Loucy (cell line): Measurements from ENCODE around the gene BIK.
A peak's percentile ranks its signal among the peaks of the same experiment; 100 is the strongest.

ENCODE experiments used
- H2AFZ ChIP-seq: fragments of 200-600 bp; sonication (generic); 2 replicates; pipeline ENCODE4 v1.6.0; 2016; ENCODE audit warnings: antibody characterized with exemption, mild to moderate bottlenecking, low read length, moderate library complexity
- H3F3A ChIP-seq: fragments of 200-600 bp; 2 replicates; pipeline ENCODE4 v1.6.0; 2016; ENCODE audit warnings: antibody characterized with exemption, low read depth, mild to moderate bottlenecking
- H3K27me3 ChIP-seq: fragments of 200-600 bp; sonication (generic); 2 replicates; pipeline ENCODE4 v1.6.1; 2014; ENCODE audit warnings: low read length, mild to moderate bottlenecking; ENCODE audit not compliant: insufficient read depth, poor library complexity, severe bottlenecking
- H3K36me3 ChIP-seq: fragments of 200-600 bp; sonication (generic); 2 replicates; pipeline ENCODE4 v1.6.1; 2016; ENCODE audit warnings: low read length; ENCODE audit not compliant: insufficient read depth
- H3K4me1 ChIP-seq: fragments of 200-600 bp; sonication (generic); 2 replicates; pipeline ENCODE4 v1.5.1; 2014; ENCODE audit warnings: low read length, mild to moderate bottlenecking; ENCODE audit not compliant: insufficient read depth, poor library complexity, severe bottlenecking
- H3K4me2 ChIP-seq: fragments of 200-600 bp; sonication (generic); 2 replicates; pipeline ENCODE4 v1.6.0; 2014; ENCODE audit warnings: antibody characterized with exemption, low read length, low read depth, mild to moderate bottlenecking; ENCODE audit not compliant: poor library complexity, severe bottlenecking
- H3K4me3 ChIP-seq: fragments of 200-600 bp; sonication (generic); 2 replicates; pipeline ENCODE4 v1.5.1; 2014; ENCODE audit warnings: low read length, mild to moderate bottlenecking, mixed read lengths; ENCODE audit not compliant: poor library complexity, severe bottlenecking
- H3K79me2 ChIP-seq: fragments of 200-600 bp; sonication (generic); 2 replicates; pipeline ENCODE4 v1.6.1; 2014; ENCODE audit warnings: low read length; ENCODE audit not compliant: insufficient read depth
- H3K9ac ChIP-seq: fragments of 200-600 bp; sonication (generic); 2 replicates; pipeline ENCODE4 v1.6.0; 2014; ENCODE audit warnings: mild to moderate bottlenecking, low read depth, low read length, moderate library complexity; ENCODE audit not compliant: poor library complexity, severe bottlenecking
- H3K9me2 ChIP-seq: fragments of 200-600 bp; sonication (generic); replicated peaks from 2 replicates; pipeline ENCODE4 v1.6.1; 2016; ENCODE audit warnings: low read depth, low read length, mixed read lengths
- H3K9me3 ChIP-seq: fragments of 200-600 bp; sonication (generic); 2 replicates; pipeline ENCODE4 v1.6.1; 2014; ENCODE audit warnings: mild to moderate bottlenecking, antibody characterized with exemption, low read length, low read depth; ENCODE audit not compliant: insufficient read depth
- H4K20me1 ChIP-seq: fragments of 200-600 bp; sonication (generic); 2 replicates; pipeline ENCODE4 v1.6.0; 2014; ENCODE audit warnings: antibody characterized with exemption, low read length, mild to moderate bottlenecking; ENCODE audit not compliant: insufficient read depth, poor library complexity, severe bottlenecking
- CTCF ChIP-seq: fragments of 200-600 bp; sonication (generic); conservative IDR thresholded peaks from 2 replicates; pipeline ENCODE4 v1.5.1; 2014; ENCODE audit warnings: mild to moderate bottlenecking, antibody characterized with exemption, low read length
- EZH2phosphoT487 ChIP-seq: fragments of 200-600 bp; IDR thresholded peaks from 2 replicates; pipeline ENCODE4 v1.6.1; 2018; ENCODE audit warnings: antibody characterized with exemption, mild to moderate bottlenecking, moderate library complexity, borderline replicate concordance

BIK gene

DNA sequence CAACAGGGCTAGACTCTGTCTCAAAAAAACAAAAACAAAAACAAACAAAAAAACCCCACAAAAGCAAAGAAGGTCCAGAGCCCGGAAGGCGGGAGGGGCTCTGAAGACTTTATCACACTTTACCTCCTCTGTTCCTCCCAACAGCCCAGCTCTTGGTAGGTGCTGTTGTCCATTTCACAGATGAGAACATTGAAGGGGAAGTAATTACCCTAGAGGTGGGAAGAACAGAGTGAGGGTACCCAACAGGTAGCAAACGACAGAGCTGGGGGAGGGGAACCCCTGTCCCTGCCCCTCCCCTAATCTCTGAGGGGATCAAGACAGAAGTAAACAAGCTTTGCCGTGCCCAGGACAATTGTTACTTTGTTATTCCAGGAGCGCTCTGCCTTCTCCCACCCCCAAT lies 1.0 kb upstream of the BIK start:
- H3K27me3 ChIP-seq: peaks cover 6% of the 10 kb centered on the region
- no peaks in the 10 kb centered on the region for H3K9me3 ChIP-seq
- TF ChIP-seq EZH2phosphoT487: no peak
- TF ChIP-seq CTCF: no peak
- no peaks in the 10 kb centered on the region for H3K9me2 ChIP-seq
- H3K4me2 ChIP-seq: no peak overlapping the region
- no peak overlapping the region for H2AFZ ChIP-seq
- H4K20me1 ChIP-seq: no peaks in the 10 kb centered on the region
- H3K4me3 ChIP-seq: no peak overlapping the region
- peaks cover 11% of the 10 kb centered on the region for H3K4me1 ChIP-seq
- H3K79me2 ChIP-seq: no peaks in the 10 kb centered on the region
- no peaks in the 10 kb centered on the region for H3K36me3 ChIP-seq
- no peaks in the 10 kb centered on the region for H3F3A ChIP-seq
- H3K9ac ChIP-seq: no peak overlapping the region

- Histone ChIP-seq H3K9me2 (no peaks in the 10 kb centered on the region), H4K20me1 (no peaks in the 10 kb centered on the region), H3K36me3 (no peaks in the 10 kb centered on the region), H3F3A (no peaks in the 10 kb centered on the region), H3K79me2 (no peaks in the 10 kb centered on the region), H2AFZ (peak overlapping the region; percentile 89; the same call in 1 of the 2 replicates), H3K9ac (no peak overlapping the region), H3K9me3 (no peaks in the 10 kb centered on the region), H3K4me2 (peak overlapping the region; percentile 84), H3K4me1 (peaks cover 11% of the 10 kb centered on the region), H3K4me3 (peak overlapping the region; percentile 78), H3K27me3 (peaks cover 6% of the 10 kb centered on the region)
- TF ChIP-seq CTCF (no peak), EZH2phosphoT487 (no peak)
Measured at GRCh38 chr22:43109921-43110443, 568 bp upstream of the BIK start.

GRCh38 chr22:43110927-43111623 lies 525 bp downstream of the BIK start:
- Histone ChIP-seq H3K79me2 (no peaks in the 10 kb centered on the region), H3F3A (no peaks in the 10 kb centered on the region), H3K9me3 (no peaks in the 10 kb centered on the region), H3K4me3 (peak overlapping the region; percentile 78), H3K4me1 (peaks cover 12% of the 10 kb centered on the region), H3K27me3 (peaks cover 6% of the 10 kb centered on the region), H2AFZ (peak overlapping the region; percentile 76), H3K9ac (peak overlapping the region; percentile 55), H3K36me3 (no peaks in the 10 kb centered on the region), H4K20me1 (no peaks in the 10 kb centered on the region), H3K9me2 (no peaks in the 10 kb centered on the region), H3K4me2 (peak overlapping the region; percentile 84)
- TF ChIP-seq CTCF (no peak), EZH2phosphoT487 (no peak)
